Bronchial epithelial cell (primary cell): ENCODE data around the gene PIGW. TPM values are rescaled to one million over a fixed set of nuclear protein-coding genes. Genes with fewer than 3 reads are reported as not detected.

ENCODE experiments used
- DNase-seq: peaks from one replicate; pipeline ENCODE4 v3.0.0-alpha.2; 2010; ENCODE audit warnings: low read depth
- FAIRE-seq: peaks from 2 replicates; lab custom pipeline; 2011; peaks lifted over from hg19 to GRCh38; lab: Jason Lieb, UNC
- H3K27me3 ChIP-seq: 2 replicates; pipeline ENCODE4 v1.5.1; 2011; ENCODE audit warnings: low read length; ENCODE audit not compliant: control insufficient read depth, insufficient read depth
- H3K36me3 ChIP-seq: 2 replicates; pipeline ENCODE4 v1.5.1; 2011; ENCODE audit warnings: low read length; ENCODE audit not compliant: control insufficient read depth, insufficient read depth
- H3K4me3 ChIP-seq: 2 replicates; pipeline ENCODE4 v1.5.1; 2011; ENCODE audit warnings: mild to moderate bottlenecking, low read depth, low read length, control low read depth
- total RNA-seq: library from RNA; depleted of rRNA; stranded (reverse); fragments of >200 nt; gene quantifications from 2 replicates; pipeline ENCODE4 v1.2.1, GENCODE V29; 2014
- TF ChIP-seq, protein P1 (sequence below): IDR thresholded peaks from 2 replicates; pipeline ENCODE4 v1.5.1; 2011; ENCODE audit warnings: mild to moderate bottlenecking, moderate library complexity, low read length, control low read depth, inconsistent platforms; ENCODE audit not compliant: insufficient read depth, severe bottlenecking

Gene PIGW
- 7.2 and 9.2 TPM in 2 replicates for total RNA-seq

GRCh38 chr17:36534840-36535668 lies at the start of gene PIGW, which contains the start of gene MYO19:
Gene PIGW, plus strand, starts transcription at chr17:36534987. Its CDS starts 2,115 bp downstream, at chr17:36537102.
Gene MYO19, minus strand, starts transcription at chr17:36534868. Its CDS starts 2,330 bp downstream, at chr17:36532538.
- Histone ChIP-seq H3K4me3 (peak within 1 kb of the TSS; percentile 57), H3K27me3 (no peaks in the 10 kb centered on the region), H3K36me3 (peaks cover 5% of the 10 kb centered on the region)
- FAIRE-seq, result no peak
- peak; percentile 83 for DNase-seq
- TF ChIP-seq, protein P1, sequence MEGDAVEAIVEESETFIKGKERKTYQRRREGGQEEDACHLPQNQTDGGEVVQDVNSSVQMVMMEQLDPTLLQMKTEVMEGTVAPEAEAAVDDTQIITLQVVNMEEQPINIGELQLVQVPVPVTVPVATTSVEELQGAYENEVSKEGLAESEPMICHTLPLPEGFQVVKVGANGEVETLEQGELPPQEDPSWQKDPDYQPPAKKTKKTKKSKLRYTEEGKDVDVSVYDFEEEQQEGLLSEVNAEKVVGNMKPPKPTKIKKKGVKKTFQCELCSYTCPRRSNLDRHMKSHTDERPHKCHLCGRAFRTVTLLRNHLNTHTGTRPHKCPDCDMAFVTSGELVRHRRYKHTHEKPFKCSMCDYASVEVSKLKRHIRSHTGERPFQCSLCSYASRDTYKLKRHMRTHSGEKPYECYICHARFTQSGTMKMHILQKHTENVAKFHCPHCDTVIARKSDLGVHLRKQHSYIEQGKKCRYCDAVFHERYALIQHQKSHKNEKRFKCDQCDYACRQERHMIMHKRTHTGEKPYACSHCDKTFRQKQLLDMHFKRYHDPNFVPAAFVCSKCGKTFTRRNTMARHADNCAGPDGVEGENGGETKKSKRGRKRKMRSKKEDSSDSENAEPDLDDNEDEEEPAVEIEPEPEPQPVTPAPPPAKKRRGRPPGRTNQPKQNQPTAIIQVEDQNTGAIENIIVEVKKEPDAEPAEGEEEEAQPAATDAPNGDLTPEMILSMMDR, result peak; percentile 3

GRCh38 chr17:36485027-36485426 lies 49.8 kb upstream of the PIGW start:
- H3K4me3 ChIP-seq, result no peak overlapping the region
- H3K27me3 ChIP-seq, result peaks cover 4% of the 10 kb centered on the region
- H3K36me3 ChIP-seq, result no peaks in the 10 kb centered on the region
- TF ChIP-seq, protein P1, result no peak
- no peak for DNase-seq
- FAIRE-seq, result no peak

DNA sequence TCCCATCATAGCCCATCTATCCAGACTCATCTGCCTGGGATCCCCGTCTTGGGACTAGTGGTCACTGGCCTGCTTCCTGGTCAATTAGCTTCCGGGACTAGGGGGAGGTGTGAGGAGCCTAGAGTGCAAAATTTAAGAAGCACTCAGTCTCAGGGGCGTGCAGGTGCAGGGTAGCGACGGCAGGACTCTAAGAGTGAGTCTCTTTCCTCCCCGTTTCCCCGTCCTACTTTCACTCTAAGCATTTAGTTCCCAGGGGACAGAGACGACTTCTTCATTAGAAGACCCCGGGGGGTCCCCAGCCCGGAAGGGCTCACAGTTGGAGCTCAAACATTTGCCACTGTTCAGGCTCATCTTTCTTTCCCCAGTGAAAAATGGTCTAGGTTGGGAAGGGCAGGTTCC lies 49.0 kb upstream of the PIGW start:
- TF ChIP-seq, protein P1, result no peak
- no peak for DNase-seq

DNA sequence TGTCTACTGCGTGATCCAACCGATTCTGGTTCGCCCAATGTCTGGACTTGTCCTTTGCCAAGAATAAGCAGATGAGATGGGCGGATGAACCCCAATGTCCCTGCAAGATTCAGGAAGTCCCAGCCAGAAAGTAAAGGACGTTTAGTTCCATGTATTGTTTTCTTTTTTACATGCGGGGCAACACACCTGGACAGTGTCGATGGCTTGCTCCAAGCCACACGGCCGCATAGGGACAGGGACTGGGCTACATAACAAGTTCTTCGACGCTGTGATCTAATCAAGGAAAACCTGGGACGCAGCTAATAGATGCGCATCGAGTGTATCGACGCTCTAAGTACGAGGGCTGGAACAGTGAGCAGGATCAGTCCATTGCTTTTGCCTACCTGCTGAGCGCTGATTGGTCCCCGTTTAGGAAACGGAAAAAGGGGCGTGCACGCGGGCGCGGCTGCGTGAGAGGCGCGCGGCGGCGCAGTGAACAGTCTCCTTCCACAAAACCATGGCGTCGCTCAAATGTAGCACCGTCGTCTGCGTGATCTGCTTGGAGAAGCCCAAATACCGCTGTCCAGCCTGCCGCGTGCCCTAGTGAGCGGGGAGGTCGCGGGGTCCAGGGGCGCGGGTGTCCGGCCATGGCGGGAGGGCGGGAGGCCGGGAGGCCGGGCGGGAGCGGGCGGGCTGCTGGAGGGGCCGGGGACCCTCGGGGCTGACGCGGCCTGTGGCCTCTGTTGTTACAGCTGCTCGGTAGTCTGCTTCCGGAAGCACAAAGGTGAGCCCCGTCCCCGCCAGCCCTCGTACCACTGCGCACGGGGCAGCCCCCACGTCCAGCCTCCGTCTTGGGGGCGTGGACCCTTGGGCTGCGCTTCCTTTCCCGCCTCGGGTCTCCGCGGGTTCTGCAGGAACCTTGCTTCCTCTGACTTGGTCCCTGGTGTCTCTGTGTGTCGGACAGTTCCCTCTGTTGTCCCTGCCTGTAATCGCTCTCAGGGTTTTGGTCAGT lies 48.3 kb upstream of the PIGW start, which contains the start of gene ZNHIT3:
Gene ZNHIT3, plus strand, starts transcription at position 478 of the 991 bp plus-strand sequence. Its CDS starts 19 bp downstream, at position 497.
- H3K27me3 ChIP-seq, result peaks cover 4% of the 10 kb centered on the region
- TF ChIP-seq, protein P1, result no peak
- H3K4me3 ChIP-seq, result peak within 1 kb of the TSS; percentile 71
- DNase-seq (peak; percentile 93), FAIRE-seq (no peak)
- no peaks in the 10 kb centered on the region for H3K36me3 ChIP-seq

More for the DNA sequence above, 49.0 kb upstream of the PIGW start:
- H3K27me3 ChIP-seq, result peaks cover 4% of the 10 kb centered on the region
- H3K4me3 ChIP-seq, result peak overlapping the region; percentile 71
- no peaks in the 10 kb centered on the region for H3K36me3 ChIP-seq
- FAIRE-seq, result no peak

GRCh38 chr17:36493956-36494355 lies 40.8 kb upstream of the PIGW start:
- TF ChIP-seq, protein P1, result no peak
- FAIRE-seq, result no peak
- no peak for DNase-seq
- Histone ChIP-seq H3K4me3 (no peak overlapping the region), H3K36me3 (peaks cover 32% of the 10 kb centered on the region), H3K27me3 (no peaks in the 10 kb centered on the region)
